ENCODE results near the gene RPS15.

The RPS15 gene

GRCh38 chr19:1435378-1435989 is 2.7 kb upstream of the RPS15 start:
- no peak for DNase-seq (ENCODE audit: low spot score)

GRCh38 chr19:1437609-1438008 is 587 bp upstream of the RPS15 start:
- no peak for DNase-seq (ENCODE audit: low spot score)

- no peak for DNase-seq (ENCODE audit: low spot score)
Observed at GRCh38 chr19:1438933-1439354, 748 bp downstream of the RPS15 start.

- DNase-seq (ENCODE audit: low spot score), result peak; percentile 9
Observed at GRCh38 chr19:1439525-1440417, 1.6 kb downstream of the RPS15 start.

GRCh38 chr19:1440418-1440801 is 2.2 kb downstream of the RPS15 start:
- no peak for DNase-seq (ENCODE audit: low spot score)

- DNase-seq (ENCODE audit: low spot score), result no peak
Observed at GRCh38 chr19:1441022-1441426, 2.8 kb downstream of the RPS15 start.

GRCh38 chr19:1441677-1442438 is 3.7 kb downstream of the RPS15 start:
- no peak for DNase-seq (ENCODE audit: low spot score)

- DNase-seq (ENCODE audit: low spot score), result peak; percentile 72
Observed at GRCh38 chr19:1445185-1445931, 7.2 kb downstream of the RPS15 start.

GRCh38 chr19:1445932-1446712 is 7.9 kb downstream of the RPS15 start:
- no peak for DNase-seq (ENCODE audit: low spot score)

- DNase-seq (ENCODE audit: low spot score), result peak; percentile 10
Observed at GRCh38 chr19:1446713-1447481, 8.7 kb downstream of the RPS15 start.

- DNase-seq (ENCODE audit: low spot score), result no peak
Observed at GRCh38 chr19:1447504-1447903, 9.3 kb downstream of the RPS15 start.

GRCh38 chr19:1447944-1448343 is 9.7 kb downstream of the RPS15 start:
- DNase-seq (ENCODE audit: low spot score), result no peak

- peak; percentile 16 for DNase-seq (ENCODE audit: low spot score)
Observed at GRCh38 chr19:1449467-1450442, 11.6 kb downstream of the RPS15 start, which contains the start of gene APC2. TSS of gene APC2 (plus strand) at chr19:1450121. CDS start at chr19:1453002, 2,881 bp downstream.

- DNase-seq (ENCODE audit: low spot score), result no peak
Observed at GRCh38 chr19:1450735-1451731, 12.8 kb downstream of the RPS15 start.

GRCh38 chr19:1451916-1452801 is 14.0 kb downstream of the RPS15 start:
- no peak for DNase-seq (ENCODE audit: low spot score)

- no peak for DNase-seq (ENCODE audit: low spot score)
Observed at GRCh38 chr19:1452802-1453524, 14.8 kb downstream of the RPS15 start.

Measured in CD4-positive, alpha-beta T cell treated with Interleukin-15 for 4 hours (primary cell).